H1 (cell line): Measurements from ENCODE around the gene TMEM220. TPM values are rescaled to one million over a fixed set of nuclear protein-coding genes. Genes with fewer than 3 reads are reported as not detected.
A peak's percentile ranks its signal among the peaks of the same experiment; 100 is the strongest.

Source experiments
- BACH1 ChIP-seq: IDR thresholded peaks from 2 replicates; pipeline ENCODE4 v1.6.1; 2012; ENCODE audit warnings: low read length, improper control_type of control experiment
- BCL11A ChIP-seq, 2 experiments: IDR thresholded peaks; one replicate each; pipeline ENCODE4 v1.6.1; 2011; ENCODE audit warnings: low read depth in 2 of 2, low read length in 2 of 2, mild to moderate bottlenecking in 2 of 2
- CHD1 ChIP-seq: IDR thresholded peaks from 2 replicates; pipeline ENCODE4 v1.6.1; 2012; ENCODE audit warnings: low read depth, low read length, improper control_type of control experiment
- CTBP2 ChIP-seq: IDR thresholded peaks from 2 replicates; pipeline ENCODE4 v1.7.0; 2011; ENCODE audit warnings: borderline replicate concordance, mild to moderate bottlenecking, moderate library complexity, mixed read lengths, low read length; ENCODE audit not compliant: insufficient read depth, insufficient read length
- EGR1 ChIP-seq: IDR thresholded peaks from 2 replicates; pipeline ENCODE4 v1.6.1; 2011; ENCODE audit warnings: low read depth, low read length, borderline replicate concordance
- EP300 ChIP-seq, 2 experiments: IDR thresholded peaks; 1 replicate in 1 of 2; 2 replicates in 1 of 2; pipeline ENCODE4 v1.6.1; 2011 to 2012; ENCODE audit warnings: low read depth in 2 of 2, low read length in 2 of 2, mild to moderate bottlenecking in 2 of 2, borderline replicate concordance in 1 of 2, inconsistent platforms in 1 of 2, moderate library complexity in 1 of 2
- GABPA ChIP-seq: IDR thresholded peaks from 2 replicates; pipeline ENCODE4 v1.6.1; 2011; ENCODE audit warnings: mild to moderate bottlenecking, low read length, moderate library complexity, borderline replicate concordance; ENCODE audit not compliant: insufficient read depth
- KDM1A ChIP-seq: fragments of 200-600, 300-600 bp; sonication (generic); IDR thresholded peaks from 2 replicates; pipeline ENCODE4 v1.7.1; 2016; ENCODE audit warnings: mild to moderate bottlenecking, low read length, borderline replicate concordance
- MAFK ChIP-seq: IDR thresholded peaks from 2 replicates; pipeline ENCODE4 v1.6.1; 2012; ENCODE audit warnings: low read depth, mild to moderate bottlenecking, improper control_type of control experiment, low read length
- SUZ12 ChIP-seq: fragments of 200-600 bp; sonication (generic); IDR thresholded peaks from 2 replicates; pipeline ENCODE4 v1.6.1; 2012; ENCODE audit warnings: mild to moderate bottlenecking, inconsistent platforms, low read length, moderate library complexity, mixed read lengths
- TBP ChIP-seq: IDR thresholded peaks from 2 replicates; pipeline ENCODE4 v1.6.1; 2011; ENCODE audit warnings: low read depth, low read length, improper control_type of control experiment
- polyA plus RNA-seq, 7 experiments: library from polyadenylated mRNA; depleted of rRNA in 3 of 7; stranded (reverse) in 5 of 7; unstranded in 2 of 7; fragments of >200 nt in 5 of 7; fragments of 200-250 nt in 2 of 7; gene quantifications; 1 replicate in 5 of 7; 2 replicates in 1 of 7; 4 replicates in 1 of 7; pipeline versions ENCODE4 v1.2.1 to v1.2.3, GENCODE V29; 2011 to 2013; ENCODE audit warnings: missing spikeins in 2 of 7, mixed read lengths in 2 of 7
- total RNA-seq: library from RNA; stranded (reverse); fragmentation: NEBNext Ultra II Directional; extraction: Animal tissue kit (Norgen Biotek cat#: 25700); gene quantifications from 2 replicates; pipeline ENCODE4 v1.2.1, GENCODE V29; 2021

TMEM220 gene
- total and polyA plus RNA-seq, 2 of the 8 experiments (the other 6 are each of a cell fraction or from before 2014, with no cell fraction given): 3.8 to 4.1 TPM

DNA sequence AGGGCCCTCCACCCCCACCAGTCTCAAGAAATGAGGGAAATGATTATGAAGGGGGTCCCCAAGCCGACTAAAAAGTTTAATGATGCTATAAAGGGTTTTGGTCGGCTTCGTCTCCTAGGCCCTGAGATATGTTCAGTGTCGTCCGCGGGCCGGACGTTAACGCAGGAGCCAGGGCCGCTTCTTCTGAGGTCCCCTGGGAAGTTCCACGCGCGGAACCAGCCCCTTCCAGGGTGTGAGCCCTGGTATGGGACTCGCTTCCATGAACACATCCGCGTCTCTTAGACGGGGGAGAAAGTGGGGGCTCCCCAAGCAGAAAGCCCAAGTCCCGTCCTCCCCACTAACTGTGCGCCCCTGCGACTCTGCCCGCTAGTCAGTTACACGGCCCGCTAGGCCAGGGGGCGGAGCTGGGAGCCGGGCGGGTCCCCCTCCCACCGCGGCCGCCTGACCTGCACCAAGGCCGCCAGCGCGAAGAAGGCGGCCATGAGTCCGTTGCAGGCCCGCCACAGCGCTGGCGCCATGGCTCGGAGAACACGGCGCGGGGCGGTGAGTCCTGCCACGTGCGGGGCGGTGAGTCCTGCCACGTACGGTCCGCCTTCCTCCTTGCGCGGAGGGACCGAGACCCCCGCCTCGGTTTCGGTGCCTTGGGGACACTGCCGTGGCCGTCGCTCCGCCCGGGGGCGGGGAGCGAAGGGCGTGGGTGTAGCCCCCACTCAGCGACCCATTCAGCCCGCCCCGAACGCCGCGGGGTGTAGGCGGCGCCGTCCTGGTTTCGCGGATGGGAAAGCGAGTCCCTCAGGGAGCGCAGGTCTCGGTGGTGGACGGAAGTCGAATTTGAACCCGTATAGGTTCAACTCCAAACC, at the start of gene TMEM220 (continued):
- TF ChIP-seq TBP (peak; percentile 68), EGR1 (peak; percentile 67; the same call in 1 of the 2 replicates), SUZ12 (no peak; the same call in 1 of the 2 replicates), BACH1 (peak; percentile 36), GABPA (no peak), CHD1 (no peak), BCL11A (IDR thresholded peaks at IDR 0.05; ENCODE audit: low read depth in 2 of 2, low read length in 2 of 2) (no peak), MAFK (no peak), CTBP2 (no peak), EP300 (IDR thresholded peaks at IDR 0.05; ENCODE audit: borderline replicate concordance in 1 of 2, low read depth in 2 of 2, low read length in 2 of 2) (peak in 1 of 2 experiments; percentile 9; a peak in 1 of 3 replicates), KDM1A (no peak)
